CD4-positive, alpha-beta T cell treated with Interleukin-17A for 4 hours (primary cell): ENCODE data around the gene ITFG2.

Experiments used
- DNase-seq: peaks from one replicate; pipeline ENCODE4 v3.0.0-alpha.2; 2020; ENCODE audit warnings: mixed read lengths

Gene ITFG2

GRCh38 chr12:2795291-2796186 is 16.9 kb upstream of the ITFG2 start:
- peak; percentile 82 for DNase-seq

GRCh38 chr12:2796187-2796666 is 16.2 kb upstream of the ITFG2 start:
- DNase-seq, result no peak

GRCh38 chr12:2797721-2798418 is 14.6 kb upstream of the ITFG2 start:
- DNase-seq, result no peak

- no peak for DNase-seq
Observed at GRCh38 chr12:2800046-2800570, 12.4 kb upstream of the ITFG2 start.

- no peak for DNase-seq
Observed at GRCh38 chr12:2801044-2801783, 11.3 kb upstream of the ITFG2 start.

- no peak for DNase-seq
Observed at GRCh38 chr12:2803635-2804392, 8.7 kb upstream of the ITFG2 start.

- no peak for DNase-seq
Observed at GRCh38 chr12:2804393-2805142, 7.9 kb upstream of the ITFG2 start.

- no peak for DNase-seq
Observed at GRCh38 chr12:2805143-2805520, 7.3 kb upstream of the ITFG2 start.

- no peak for DNase-seq
Observed at GRCh38 chr12:2806700-2807099, 5.8 kb upstream of the ITFG2 start.

- DNase-seq, result no peak
Observed at GRCh38 chr12:2811801-2812200, 667 bp upstream of the ITFG2 start.

- DNase-seq, result peak; percentile 64
Observed at GRCh38 chr12:2813214-2814185, 1.0 kb downstream of the ITFG2 start.

GRCh38 chr12:2819810-2820209 is 7.3 kb downstream of the ITFG2 start:
- DNase-seq, result no peak

GRCh38 chr12:2820432-2820831 is 8.0 kb downstream of the ITFG2 start:
- no peak for DNase-seq

- DNase-seq, result no peak
Observed at GRCh38 chr12:2823483-2823882, 11.0 kb downstream of the ITFG2 start.

GRCh38 chr12:2824541-2824940 is 12.1 kb downstream of the ITFG2 start:
- no peak for DNase-seq

- DNase-seq, result no peak
Observed at GRCh38 chr12:2825132-2825531, 12.7 kb downstream of the ITFG2 start.

GRCh38 chr12:2826036-2826435 is 13.6 kb downstream of the ITFG2 start:
- no peak for DNase-seq

- no peak for DNase-seq
Observed at GRCh38 chr12:2826721-2827515, 14.4 kb downstream of the ITFG2 start.

- DNase-seq, result no peak
Observed at GRCh38 chr12:2829275-2829674, 16.8 kb downstream of the ITFG2 start.
